Daoy (cell line): Measurements from ENCODE around the gene ZSCAN31. TPM values are rescaled to one million over a fixed set of nuclear protein-coding genes. Genes with fewer than 3 reads are reported as not detected.
"Not testable (repeated sequence)": the region's sequence is repeated elsewhere in the genome, so short reads cannot be mapped to it uniquely, and the experiment has no call there.

ENCODE experiments used
- DNase-seq: peaks from one replicate; pipeline ENCODE4 v3.0.0-alpha.2; 2015; ENCODE audit warnings: low read depth
- total RNA-seq: library from RNA; depleted of rRNA; stranded (reverse); fragments of >200 nt; shearing (Covaris generic); gene quantifications from 2 replicates; pipeline ENCODE4 v1.2.3, GENCODE V29; 2014; rRNA removed

Gene ZSCAN31
- total RNA-seq, 1 experiment from 2014 or later, result 36.1 TPM

- peak; percentile 9 for DNase-seq
Observed at GRCh38 chr6:28317866-28318265, 18.1 kb downstream of the ZSCAN31 start.

GRCh38 chr6:28315628-28316027, 20.3 kb downstream of the ZSCAN31 start:
- no peak for DNase-seq

GRCh38 chr6:28312939-28313338, 23.0 kb downstream of the ZSCAN31 start:
- no peak for DNase-seq

- peak; percentile 5 for DNase-seq
Observed at GRCh38 chr6:28311139-28311823, 24.7 kb downstream of the ZSCAN31 start.

GRCh38 chr6:28306363-28306762, 29.6 kb downstream of the ZSCAN31 start:
- DNase-seq, result not testable (repeated sequence)

DNA sequence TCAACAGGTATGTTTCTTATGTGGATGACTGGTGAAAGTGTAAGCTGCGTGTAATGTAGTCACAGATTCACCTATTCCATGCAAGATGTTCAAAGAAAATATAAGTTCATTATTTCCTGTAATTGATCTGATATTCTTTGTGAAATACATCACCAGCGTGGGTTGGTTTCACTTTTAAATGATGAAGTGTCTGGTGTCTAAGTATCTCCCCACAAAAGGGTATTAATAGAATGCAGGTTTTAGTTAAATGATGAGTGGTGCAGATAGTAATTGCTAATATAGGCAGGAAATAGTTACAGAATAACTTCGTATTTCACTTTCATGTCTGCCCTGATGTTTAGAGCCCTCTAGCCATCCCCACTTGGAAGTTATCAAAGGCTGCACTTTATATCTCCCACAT, 32.4 kb downstream of the ZSCAN31 start:
- no peak for DNase-seq

GRCh38 chr6:28296520-28297060, 39.4 kb downstream of the ZSCAN31 start:
- DNase-seq, result no peak

- no peak for DNase-seq
Observed at GRCh38 chr6:28295326-28295725, 40.6 kb downstream of the ZSCAN31 start.

GRCh38 chr6:28291573-28291972, 44.4 kb downstream of the ZSCAN31 start:
- no peak for DNase-seq

GRCh38 chr6:28282926-28283325, 53.0 kb downstream of the ZSCAN31 start:
- DNase-seq, result peak; percentile 10

GRCh38 chr6:28281288-28282064, 54.5 kb downstream of the ZSCAN31 start, which contains the start of gene PGBD1:
PGBD1 (plus strand) TSS chr6:28281572; CDS start chr6:28283814, 2,242 bp downstream.
- DNase-seq, result peak; percentile 89

DNA sequence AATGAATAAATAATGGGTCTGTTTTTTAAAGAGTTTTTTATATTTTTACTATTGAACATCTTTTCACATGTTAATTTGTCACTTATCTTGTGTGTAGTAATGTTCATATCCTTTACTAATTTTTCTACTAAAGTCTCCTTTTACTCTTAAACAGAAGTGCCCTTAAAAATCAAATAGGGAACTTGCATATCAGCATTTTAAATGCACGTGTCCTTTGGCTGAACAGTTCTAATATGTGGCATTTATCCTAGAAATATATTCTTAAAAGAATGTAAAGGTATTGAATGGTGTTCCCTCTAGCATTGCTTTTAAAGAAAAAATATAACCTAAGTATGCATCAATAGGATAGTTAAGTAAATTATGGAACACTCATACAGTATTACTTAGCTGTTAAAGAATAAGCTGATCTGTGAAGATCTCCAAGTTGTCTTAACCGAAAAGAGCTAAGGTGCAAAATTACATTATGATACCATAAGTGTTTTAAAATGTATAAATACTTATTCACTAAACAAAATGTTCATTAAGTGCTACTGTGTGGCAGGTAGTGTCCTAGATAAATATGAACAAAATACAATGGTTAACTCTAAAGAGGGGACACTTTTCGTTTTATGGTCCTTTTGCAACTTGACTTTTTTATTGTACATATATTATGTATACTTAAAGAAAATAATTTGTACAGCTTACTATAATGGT, 55.2 kb downstream of the ZSCAN31 start:
- no peak for DNase-seq

DNA sequence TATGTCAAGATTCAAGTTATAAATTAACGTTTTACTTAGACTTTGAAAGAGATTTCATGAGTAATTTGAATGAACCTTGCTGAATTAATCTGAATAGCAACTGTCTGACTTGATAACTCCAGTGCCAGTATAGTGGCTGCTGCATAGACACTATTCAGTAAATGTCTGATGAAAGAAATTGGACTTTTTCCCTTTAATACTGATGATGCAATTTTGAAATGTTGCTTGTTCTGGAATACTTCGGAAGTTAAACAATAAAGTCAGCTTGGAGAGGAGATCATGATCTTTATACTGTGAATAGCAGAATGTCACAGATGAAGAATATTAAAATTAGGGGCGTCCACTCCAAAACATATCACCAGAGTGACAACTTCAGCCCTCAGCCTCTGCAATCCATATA, 58.2 kb downstream of the ZSCAN31 start:
- DNase-seq, result no peak

- DNase-seq, result no peak
Observed at GRCh38 chr6:28274888-28275287, 61.1 kb downstream of the ZSCAN31 start.

Other genes starting within 250 kb of the ZSCAN31 start
- 3.5 and 4.8 TPM in 2 replicates for gene ZSCAN16, start 211.5 kb downstream of the ZSCAN31 start, total RNA-seq
- 11.9 and 16.3 TPM in 2 replicates for gene ZKSCAN8, start 194.3 kb downstream of the ZSCAN31 start, total RNA-seq
- gene ZSCAN9, start 110.9 kb downstream of the ZSCAN31 start, total RNA-seq, result 17.8 and 21.7 TPM in 2 replicates
- 2.9 and 4.5 TPM in 2 replicates for gene ZKSCAN4, start 83.9 kb downstream of the ZSCAN31 start, total RNA-seq
- gene NKAPL, start 76.9 kb downstream of the ZSCAN31 start, total RNA-seq, result not detected in 2 replicates
- 14.4 and 18.3 TPM in 2 replicates for gene ZSCAN26, start 69.0 kb downstream of the ZSCAN31 start, total RNA-seq
- 11.4 and 12.4 TPM in 2 replicates for gene PGBD1, start 54.6 kb downstream of the ZSCAN31 start, total RNA-seq
- 2.5 and 5.3 TPM in 2 replicates for gene ZKSCAN3, start 13.8 kb upstream of the ZSCAN31 start, total RNA-seq
- gene ZSCAN12, start 63.6 kb upstream of the ZSCAN31 start, total RNA-seq, result 8.1 and 8.5 TPM in 2 replicates
- 3.4 and 8.4 TPM in 2 replicates for gene ZSCAN23, start 107.3 kb upstream of the ZSCAN31 start, total RNA-seq
- gene GPX6, start 179.6 kb upstream of the ZSCAN31 start, total RNA-seq, result not detected in 2 replicates
- gene GPX5, start 189.7 kb upstream of the ZSCAN31 start, total RNA-seq, result not detected in 2 replicates